Thyroid gland (tissue), 4 donors: Measurements from ENCODE around the gene PSMD5.

Experiments used
- POLR2A ChIP-seq, 2 donors: fragments of 450-650 bp; IDR thresholded peaks; one replicate each; pipeline ENCODE4 v1.6.1; 2017; ENCODE audit warnings: antibody characterized with exemption in 2 of 2, mild to moderate bottlenecking in 2 of 2, moderate library complexity in 1 of 2
- TF ChIP-seq, protein P1 (sequence below), 6 experiments: fragments of 200-600 bp in 3 of 6; fragments of 450-650 bp in 3 of 6; sonication (generic) in 3 of 6; IDR thresholded peaks; one replicate each; pipeline ENCODE4 v1.5.1; 2016 to 2019; ENCODE audit warnings: antibody characterized with exemption in 6 of 6, mild to moderate bottlenecking in 2 of 6, inconsistent platforms in 1 of 6, moderate library complexity in 1 of 6

DNA sequence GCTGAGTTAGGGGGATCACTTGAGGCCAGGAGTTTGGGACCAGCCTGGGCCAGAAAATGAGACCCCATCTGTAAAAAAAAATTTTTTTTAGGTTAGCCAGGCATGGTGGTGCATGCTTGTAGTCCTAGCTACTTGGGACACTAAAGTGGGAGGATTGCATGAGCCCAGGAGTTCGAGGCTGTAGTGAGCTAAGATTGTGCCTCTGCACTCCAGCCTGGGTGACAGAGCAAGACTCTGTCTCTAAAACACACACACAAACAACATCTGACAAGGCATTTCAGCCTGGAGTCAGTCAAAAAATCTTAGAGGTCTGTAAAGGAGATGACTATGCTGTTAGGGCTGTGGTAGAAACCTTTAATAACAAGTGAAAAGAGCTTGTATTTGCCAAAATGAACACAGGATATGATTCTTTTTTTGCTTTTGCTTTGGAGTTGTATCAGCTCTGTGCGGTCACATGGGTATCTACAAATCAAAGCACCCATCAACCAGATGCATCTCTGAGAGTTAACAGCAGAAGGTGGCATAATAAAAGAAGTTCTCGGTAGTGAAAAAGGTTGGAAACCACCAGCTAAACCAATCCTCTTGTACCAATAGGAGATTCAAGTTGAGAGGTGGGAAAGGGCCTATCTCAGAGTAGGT is 3.6 kb upstream of the PSMD5 start:
- TF ChIP-seq, protein P1, sequence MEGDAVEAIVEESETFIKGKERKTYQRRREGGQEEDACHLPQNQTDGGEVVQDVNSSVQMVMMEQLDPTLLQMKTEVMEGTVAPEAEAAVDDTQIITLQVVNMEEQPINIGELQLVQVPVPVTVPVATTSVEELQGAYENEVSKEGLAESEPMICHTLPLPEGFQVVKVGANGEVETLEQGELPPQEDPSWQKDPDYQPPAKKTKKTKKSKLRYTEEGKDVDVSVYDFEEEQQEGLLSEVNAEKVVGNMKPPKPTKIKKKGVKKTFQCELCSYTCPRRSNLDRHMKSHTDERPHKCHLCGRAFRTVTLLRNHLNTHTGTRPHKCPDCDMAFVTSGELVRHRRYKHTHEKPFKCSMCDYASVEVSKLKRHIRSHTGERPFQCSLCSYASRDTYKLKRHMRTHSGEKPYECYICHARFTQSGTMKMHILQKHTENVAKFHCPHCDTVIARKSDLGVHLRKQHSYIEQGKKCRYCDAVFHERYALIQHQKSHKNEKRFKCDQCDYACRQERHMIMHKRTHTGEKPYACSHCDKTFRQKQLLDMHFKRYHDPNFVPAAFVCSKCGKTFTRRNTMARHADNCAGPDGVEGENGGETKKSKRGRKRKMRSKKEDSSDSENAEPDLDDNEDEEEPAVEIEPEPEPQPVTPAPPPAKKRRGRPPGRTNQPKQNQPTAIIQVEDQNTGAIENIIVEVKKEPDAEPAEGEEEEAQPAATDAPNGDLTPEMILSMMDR (IDR thresholded peaks at IDR 0.05): no peak
- no peak for TF ChIP-seq POLR2A (IDR thresholded peaks at IDR 0.05)
